DMS153 treated with DMSO at 0.1 percent for 48 hours (cell line): ENCODE results near the gene ZC3H13.

Experiments used
- DNase-seq: peaks from one replicate; lab custom pipeline; 2025; ENCODE audit not compliant: unreplicated experiment; lab: John Stamatoyannopoulos, UW

ZC3H13 gene

GRCh38 chr13:46052319-46053161, at the start of gene ZC3H13:
Gene ZC3H13, minus strand, starts transcription at chr13:46052746. Its CDS starts 7,239 bp downstream, at chr13:46045507.
- peak; percentile 87 for DNase-seq

- DNase-seq: no peak
Measured at GRCh38 chr13:46102255-46102605, 49.7 kb upstream of the ZC3H13 start.

GRCh38 chr13:46101484-46102254, 49.1 kb upstream of the ZC3H13 start:
- peak; percentile 71 for DNase-seq

GRCh38 chr13:46101002-46101401, 48.5 kb upstream of the ZC3H13 start:
- no peak for DNase-seq

- no peak for DNase-seq
Measured at GRCh38 chr13:46100191-46100815, 47.8 kb upstream of the ZC3H13 start.

- no peak for DNase-seq
Measured at GRCh38 chr13:46097663-46098062, 45.1 kb upstream of the ZC3H13 start.

- DNase-seq: peak; percentile 42
Measured at GRCh38 chr13:46097015-46097414, 44.5 kb upstream of the ZC3H13 start.

GRCh38 chr13:46094478-46094877, 41.9 kb upstream of the ZC3H13 start:
- no peak for DNase-seq

- DNase-seq: no peak
Measured at GRCh38 chr13:46088821-46089562, 36.4 kb upstream of the ZC3H13 start.

GRCh38 chr13:46087481-46087880, 34.9 kb upstream of the ZC3H13 start:
- no peak for DNase-seq

- DNase-seq: no peak
Measured at GRCh38 chr13:46086985-46087384, 34.4 kb upstream of the ZC3H13 start.

- no peak for DNase-seq
Measured at GRCh38 chr13:46086421-46086922, 33.9 kb upstream of the ZC3H13 start.

- no peak for DNase-seq
Measured at GRCh38 chr13:46085737-46086136, 33.2 kb upstream of the ZC3H13 start.

GRCh38 chr13:46082324-46082723, 29.8 kb upstream of the ZC3H13 start:
- no peak for DNase-seq

- DNase-seq: no peak
Measured at GRCh38 chr13:46079770-46080169, 27.2 kb upstream of the ZC3H13 start.

- DNase-seq: no peak
Measured at GRCh38 chr13:46077265-46077664, 24.7 kb upstream of the ZC3H13 start.

- no peak for DNase-seq
Measured at GRCh38 chr13:46076827-46077226, 24.3 kb upstream of the ZC3H13 start.

GRCh38 chr13:46075811-46076210, 23.3 kb upstream of the ZC3H13 start:
- DNase-seq: no peak

GRCh38 chr13:46071590-46072249, 19.2 kb upstream of the ZC3H13 start:
- no peak for DNase-seq

GRCh38 chr13:46063292-46063691, 10.7 kb upstream of the ZC3H13 start:
- no peak for DNase-seq
